Measurements from ENCODE around the gene SSTR1. TPM values are rescaled to one million over a fixed set of nuclear protein-coding genes. Genes with fewer than 3 reads are reported as not detected.
A peak's percentile ranks its signal among the peaks of the same experiment; 100 is the strongest.

Gene SSTR1
- not detected in 2 replicates for total RNA-seq (ENCODE audit: low replicate concordance)

GRCh38 chr14:38207736-38208617 is at the start of gene SSTR1:
TSS of gene SSTR1 (plus strand) at chr14:38207904. CDS start at chr14:38209390, 1,486 bp downstream.
- H3K9me3 ChIP-seq (ENCODE audit: low read depth), result no peaks in the 10 kb centered on the region
- no peak within 1 kb of the TSS for H3K27ac Mint-ChIP-seq

DNA sequence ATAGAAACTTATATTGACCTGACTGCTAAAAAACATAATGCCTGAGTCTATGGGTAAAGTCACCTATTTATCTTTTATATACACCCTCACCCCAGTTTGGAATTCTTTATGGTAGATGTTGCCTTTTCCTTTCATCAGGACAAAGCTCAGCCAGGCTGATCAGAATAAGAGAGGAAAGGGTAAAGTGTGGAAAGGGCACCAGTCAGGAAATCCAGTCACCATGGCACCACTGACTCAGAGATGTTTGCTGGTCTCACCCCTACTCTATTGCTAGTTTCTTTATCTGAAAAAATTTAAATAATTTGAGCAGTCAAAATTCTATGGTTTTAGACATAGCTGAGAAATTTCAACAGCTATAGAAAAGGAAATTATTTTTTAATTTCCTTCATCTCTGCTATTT is 49.2 kb upstream of the SSTR1 start:
- Mint-ChIP-seq H3K4me3 (no peak overlapping the region), H3K36me3 (no peaks in the 10 kb centered on the region), H3K27ac (no peak overlapping the region), H3K27me3 (ENCODE audit: insufficient read depth, low read depth) (no peaks in the 10 kb centered on the region), H3K4me1 (no peaks in the 10 kb centered on the region), H3K9me3 (no peaks in the 10 kb centered on the region)
- no peaks in the 10 kb centered on the region for H3K9me3 ChIP-seq (ENCODE audit: low read depth)
- H3K4me1 ChIP-seq, result no peaks in the 10 kb centered on the region
- no peaks in the 10 kb centered on the region for H3K36me3 ChIP-seq
- no peak overlapping the region for H2AFZ ChIP-seq (replicated peaks)
- no peaks in the 10 kb centered on the region for H3K27me3 ChIP-seq
- no peak for TF ChIP-seq CTCF (IDR thresholded peaks at IDR 0.05)
- TF ChIP-seq EZH2 (IDR thresholded peaks at IDR 0.05), result no peak
- no peak for TF ChIP-seq EZH2phosphoT487 (IDR thresholded peaks at IDR 0.05)
- H4K20me1 ChIP-seq (ENCODE audit: low read depth), result no peaks in the 10 kb centered on the region
- H3K79me2 ChIP-seq (ENCODE audit: low read depth), result no peaks in the 10 kb centered on the region
- no peaks in the 10 kb centered on the region for H3F3A ChIP-seq (ENCODE audit: low read depth)
- H3K9ac ChIP-seq, result no peak overlapping the region
- H3K27ac ChIP-seq, result no peak overlapping the region
- no peak overlapping the region for H3K4me3 ChIP-seq
- no peak overlapping the region for H3K4me2 ChIP-seq
- DNase-seq (ENCODE audit: low spot score), result no peak

More at GRCh38 chr14:38207736-38208617, at the start of gene SSTR1:
- Histone ChIP-seq H3K36me3 (no peaks in the 10 kb centered on the region), H3K27ac (no peak within 1 kb of the TSS), H3K27me3 (peaks cover 84% of the 10 kb centered on the region), H3F3A (ENCODE audit: low read depth) (peaks cover 9% of the 10 kb centered on the region), H3K9ac (no peak within 1 kb of the TSS), H2AFZ (replicated peaks) (peak within 1 kb of the TSS; percentile 44), H3K4me2 (peak within 1 kb of the TSS; percentile 85), H3K4me1 (peaks cover 12% of the 10 kb centered on the region), H3K79me2 (ENCODE audit: low read depth) (no peaks in the 10 kb centered on the region), H3K4me3 (peak within 1 kb of the TSS; percentile 51), H4K20me1 (ENCODE audit: low read depth) (no peaks in the 10 kb centered on the region)
- Mint-ChIP-seq H3K4me1 (peaks cover 21% of the 10 kb centered on the region), H3K4me3 (peak within 1 kb of the TSS; percentile 85), H3K27me3 (ENCODE audit: insufficient read depth, low read depth) (peaks cover 59% of the 10 kb centered on the region), H3K36me3 (peaks cover 2% of the 10 kb centered on the region), H3K9me3 (peaks cover 30% of the 10 kb centered on the region)
- TF ChIP-seq CTCF (IDR thresholded peaks at IDR 0.05) (no peak), EZH2phosphoT487 (IDR thresholded peaks at IDR 0.05) (peak; percentile 70), EZH2 (IDR thresholded peaks at IDR 0.05) (peak; percentile 89)
- peak; percentile 44 for DNase-seq (ENCODE audit: low spot score)

DNA sequence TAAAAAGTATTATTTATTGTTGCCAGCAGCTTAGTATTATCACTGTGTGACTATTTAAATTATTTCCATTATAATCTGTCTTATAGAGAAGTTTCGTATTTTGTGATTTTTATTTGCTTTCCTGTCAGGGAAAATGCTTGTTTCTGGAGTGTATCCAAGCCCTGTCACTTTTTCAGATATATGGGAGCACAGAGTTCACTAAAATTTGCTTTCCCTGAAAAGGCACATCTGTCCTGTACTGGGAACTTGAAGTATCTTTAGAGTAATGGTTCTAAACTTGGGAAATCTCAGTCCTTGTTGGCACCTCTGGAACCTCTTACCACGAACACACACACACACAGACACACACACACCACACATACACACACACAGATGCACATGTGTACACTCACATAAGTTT is 39.3 kb upstream of the SSTR1 start:
- no peaks in the 10 kb centered on the region for H3K9me3 Mint-ChIP-seq
- no peaks in the 10 kb centered on the region for H3K36me3 ChIP-seq
- no peak overlapping the region for H2AFZ ChIP-seq (replicated peaks)
- no peak for DNase-seq (ENCODE audit: low spot score)
- no peak overlapping the region for H3K27ac Mint-ChIP-seq
- H4K20me1 ChIP-seq (ENCODE audit: low read depth), result no peaks in the 10 kb centered on the region
- H3K27me3 Mint-ChIP-seq (ENCODE audit: insufficient read depth, low read depth), result no peaks in the 10 kb centered on the region
- no peak overlapping the region for H3K4me2 ChIP-seq
- no peak overlapping the region for H3K4me3 ChIP-seq
- no peaks in the 10 kb centered on the region for H3K9me3 ChIP-seq (ENCODE audit: low read depth)
- no peak overlapping the region for H3K9ac ChIP-seq
- H3K36me3 Mint-ChIP-seq, result no peaks in the 10 kb centered on the region
- H3K79me2 ChIP-seq (ENCODE audit: low read depth), result no peaks in the 10 kb centered on the region
- TF ChIP-seq EZH2 (IDR thresholded peaks at IDR 0.05) (no peak), CTCF (IDR thresholded peaks at IDR 0.05) (no peak), EZH2phosphoT487 (IDR thresholded peaks at IDR 0.05) (no peak)
- H3K27me3 ChIP-seq, result no peaks in the 10 kb centered on the region
- H3K4me3 Mint-ChIP-seq, result no peak overlapping the region
- no peaks in the 10 kb centered on the region for H3K4me1 ChIP-seq
- no peaks in the 10 kb centered on the region for H3F3A ChIP-seq (ENCODE audit: low read depth)
- H3K4me1 Mint-ChIP-seq, result no peaks in the 10 kb centered on the region
- H3K27ac ChIP-seq, result no peak overlapping the region
